Measurements from ENCODE around the gene SNX19.
"Not testable (repeated sequence)": the region's sequence is repeated elsewhere in the genome, so short reads cannot be mapped to it uniquely, and the experiment has no call there.

The SNX19 gene

GRCh38 chr11:130872513-130872912, 43.8 kb downstream of the SNX19 start:
- no peak for DNase-seq (ENCODE audit: low read depth)

DNA sequence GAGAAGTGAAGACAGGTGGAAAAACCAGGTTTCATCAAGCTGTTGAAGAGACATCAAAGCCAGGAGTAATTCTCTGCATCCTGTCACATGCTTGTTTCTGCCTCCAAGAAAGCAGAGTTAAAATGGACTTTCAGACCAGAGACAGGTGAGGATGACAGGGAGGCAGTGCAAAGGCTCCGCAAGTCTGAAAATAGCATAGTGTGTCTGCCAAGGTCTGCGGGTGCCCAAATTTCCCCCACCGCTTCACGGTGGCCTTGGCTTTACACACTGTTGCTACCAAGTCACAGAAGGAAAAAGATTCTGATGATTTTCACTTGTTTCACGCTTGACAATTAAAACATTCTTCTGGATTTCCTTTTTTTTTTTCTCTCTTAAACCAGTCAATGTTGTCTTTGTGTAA, 44.2 kb downstream of the SNX19 start:
- DNase-seq (ENCODE audit: low read depth), result no peak

GRCh38 chr11:130871616-130872015, 44.7 kb downstream of the SNX19 start:
- DNase-seq (ENCODE audit: low read depth), result no peak

- no peak for DNase-seq (ENCODE audit: low read depth)
Measured at GRCh38 chr11:130868721-130869390, 47.4 kb downstream of the SNX19 start.

DNA sequence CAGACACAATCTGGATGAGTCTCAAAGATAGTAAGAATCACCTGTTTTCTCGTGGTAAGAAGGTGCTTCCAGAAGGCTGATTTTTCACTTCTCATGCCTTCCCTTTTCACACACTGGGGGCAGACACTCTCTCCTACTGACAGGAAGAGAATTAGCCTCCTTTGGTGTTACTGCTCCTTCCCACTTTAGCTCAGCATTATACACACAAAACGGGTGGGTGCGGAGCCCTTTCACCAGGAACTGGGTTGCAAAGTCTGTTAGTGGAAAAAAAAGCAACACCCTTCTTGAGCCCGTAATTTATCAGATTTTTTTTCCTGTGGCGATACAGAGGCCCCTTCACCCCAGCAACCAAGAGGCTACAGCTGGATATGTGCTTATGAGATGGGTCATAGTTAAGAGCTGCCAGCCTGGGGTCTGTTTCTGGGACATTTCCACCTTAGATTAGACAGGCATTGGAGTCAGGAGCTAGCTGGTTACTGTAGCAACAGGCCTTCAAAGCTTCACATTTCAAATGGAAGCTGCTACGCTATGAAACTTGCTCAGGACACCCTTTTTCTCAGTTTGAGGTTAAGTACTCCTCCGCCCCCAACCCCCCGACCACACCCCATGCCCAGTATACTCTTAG, 48.1 kb downstream of the SNX19 start:
- DNase-seq (ENCODE audit: low read depth), result no peak

DNA sequence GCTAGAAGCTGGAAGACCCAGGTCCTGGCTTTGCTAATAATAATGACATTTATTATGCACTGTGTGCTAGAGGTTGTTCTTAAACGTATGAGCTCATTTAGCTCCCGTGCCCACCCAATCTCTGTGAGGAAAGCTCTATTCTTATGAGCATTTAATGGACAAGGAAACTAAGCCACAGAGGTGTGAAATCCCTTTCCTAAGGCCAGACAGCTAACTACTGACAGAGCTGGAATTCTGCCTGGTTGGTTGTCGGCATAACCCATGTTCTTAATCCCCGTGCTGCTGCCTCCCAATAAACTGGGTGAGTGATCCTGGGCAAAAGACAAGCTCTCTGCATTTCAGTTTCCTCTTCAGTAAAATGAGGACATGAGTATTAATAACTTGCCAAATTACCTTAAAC, 49.4 kb downstream of the SNX19 start:
- DNase-seq (ENCODE audit: low read depth), result no peak

GRCh38 chr11:130865774-130866114, 50.5 kb downstream of the SNX19 start:
- no peak for DNase-seq (ENCODE audit: low read depth)

DNA sequence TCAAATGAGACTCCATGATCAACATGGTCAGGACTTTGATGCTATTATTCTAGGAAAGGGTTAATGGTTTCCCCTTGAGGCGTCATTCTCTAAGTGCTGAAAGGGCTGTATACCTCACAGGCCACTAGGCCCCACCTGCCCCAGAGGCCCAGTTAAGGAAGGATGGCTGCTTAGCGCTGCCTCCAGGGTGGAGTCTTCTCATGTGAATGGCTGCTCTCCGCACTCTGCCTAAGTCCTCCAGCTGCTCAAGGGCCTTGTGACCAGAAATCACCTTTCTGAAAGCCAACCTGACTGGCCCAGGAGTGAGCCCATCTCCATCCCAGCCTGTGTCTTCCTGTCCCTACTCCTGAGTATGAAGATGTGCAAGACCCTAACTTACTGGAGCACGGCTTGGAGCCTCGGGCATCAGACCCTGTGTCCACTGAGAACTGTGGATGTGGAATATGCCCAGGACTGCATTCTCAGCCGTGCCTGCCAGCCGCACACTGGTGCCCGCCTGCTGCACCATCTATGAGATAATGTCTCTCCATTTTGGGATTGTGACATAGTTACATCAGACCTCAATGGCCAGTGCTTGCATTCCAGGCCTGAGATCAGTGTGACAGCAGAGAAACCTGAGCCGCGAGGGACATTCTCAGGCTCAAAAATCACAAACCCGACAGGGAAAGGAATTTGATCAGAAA, 51.0 kb downstream of the SNX19 start:
- no peak for DNase-seq (ENCODE audit: low read depth)

DNA sequence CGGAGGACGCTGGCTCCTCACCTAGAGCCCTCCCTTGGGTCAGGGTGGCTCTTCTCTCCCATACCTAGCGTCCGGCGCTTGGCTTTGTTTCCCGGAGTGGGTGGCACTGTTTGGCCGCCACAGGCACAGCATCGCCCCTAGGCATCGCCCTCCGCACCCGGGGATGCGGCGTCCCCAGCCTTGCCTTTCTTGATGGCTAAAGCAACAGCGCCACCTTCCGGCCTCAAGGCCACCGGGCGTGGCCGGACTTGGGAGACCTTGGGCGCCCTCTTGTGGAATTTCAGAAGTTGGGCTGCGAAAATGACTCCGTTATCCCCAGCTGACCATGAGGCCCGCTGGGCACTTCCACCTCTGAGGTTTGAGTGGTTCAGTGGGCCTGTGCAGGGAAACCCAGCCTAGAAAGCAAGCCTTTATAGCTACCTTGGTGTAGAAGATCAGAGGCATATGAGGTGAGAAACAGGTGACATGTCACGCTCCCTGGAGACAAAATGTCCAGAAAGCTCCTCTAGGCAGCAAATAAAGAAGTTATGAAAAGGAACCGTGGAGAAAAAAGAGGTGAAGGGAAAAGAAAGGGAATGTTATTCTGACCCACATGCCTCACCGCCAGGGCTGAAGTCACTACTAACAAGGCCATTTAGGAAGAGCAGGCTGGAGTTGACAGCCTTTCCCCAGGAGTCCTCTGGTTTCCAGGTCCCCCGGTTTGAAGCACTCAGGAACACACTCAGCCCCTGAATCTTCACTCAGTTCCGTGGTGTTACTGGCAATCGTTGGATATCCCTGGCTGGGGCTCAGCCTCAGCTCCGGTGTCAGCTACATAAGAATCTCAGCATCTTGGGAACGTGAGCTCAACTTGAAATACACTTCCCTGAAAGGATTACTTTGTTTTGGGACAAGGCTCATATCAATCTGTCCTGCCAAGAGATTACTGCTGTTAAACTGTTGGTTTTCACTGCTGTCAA, 54.1 kb downstream of the SNX19 start:
- DNase-seq (ENCODE audit: low read depth), result peak; percentile 89

DNA sequence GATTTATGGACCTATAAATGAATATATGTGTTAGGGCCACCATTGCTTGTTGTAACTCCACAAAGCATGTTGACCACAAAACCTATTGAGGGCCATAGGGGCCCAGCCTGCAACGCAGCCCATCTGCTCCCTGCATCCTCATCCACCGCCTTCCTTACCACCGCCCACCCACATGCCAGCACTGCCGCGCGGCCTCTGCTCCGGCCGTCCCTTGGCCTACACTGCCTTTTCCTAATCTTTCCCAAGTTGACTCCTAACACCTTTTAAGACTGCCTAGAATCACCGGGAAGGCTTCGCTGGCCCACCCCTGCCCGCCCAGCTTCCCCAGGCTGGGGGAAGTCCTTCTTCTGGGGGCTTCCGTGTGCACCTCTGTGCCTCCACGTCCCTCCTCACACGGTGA, 55.0 kb downstream of the SNX19 start:
- no peak for DNase-seq (ENCODE audit: low read depth)

DNA sequence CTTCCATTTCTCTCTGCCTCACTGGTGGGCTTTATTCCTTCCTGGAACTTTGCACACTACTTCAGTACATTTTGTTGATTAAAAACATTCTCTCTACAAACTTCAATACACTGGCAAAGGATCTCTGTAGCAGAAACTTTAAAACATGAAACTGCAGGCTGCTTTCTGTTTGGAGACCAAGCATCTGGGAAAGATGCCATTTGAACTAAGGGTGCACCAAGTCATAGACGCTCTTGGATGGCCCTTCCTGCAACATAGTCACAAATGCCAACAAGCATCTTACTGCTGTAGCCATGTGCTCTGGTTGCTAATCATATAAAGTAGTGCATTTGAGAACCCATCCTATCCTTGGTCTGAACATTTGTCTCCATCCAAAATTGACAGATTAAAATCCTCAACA, 56.4 kb downstream of the SNX19 start:
- DNase-seq (ENCODE audit: low read depth), result no peak

DNA sequence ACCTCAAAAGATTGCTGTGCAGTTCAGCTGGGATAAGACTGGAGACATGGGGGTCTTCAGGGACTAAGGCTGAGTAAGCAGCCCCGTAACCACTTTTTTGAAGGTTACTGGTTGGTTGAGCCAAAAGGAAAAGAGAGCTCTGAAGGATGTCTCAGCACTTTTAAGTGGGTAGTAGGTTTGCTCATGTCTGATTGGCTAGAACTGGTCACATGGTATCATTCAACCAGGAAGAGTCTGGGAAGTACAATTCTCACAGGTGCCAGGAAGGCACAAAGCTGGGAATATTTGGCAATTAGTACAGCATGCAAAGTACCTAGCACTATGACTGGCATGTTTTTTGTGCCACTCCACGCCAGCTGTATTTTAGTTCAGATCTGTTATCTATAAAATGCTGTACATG, 58.1 kb downstream of the SNX19 start:
- no peak for DNase-seq (ENCODE audit: low read depth)

GRCh38 chr11:130855707-130856106, 60.6 kb downstream of the SNX19 start:
- not testable (repeated sequence) for DNase-seq (ENCODE audit: low read depth)

GRCh38 chr11:130854483-130854882, 61.8 kb downstream of the SNX19 start:
- DNase-seq (ENCODE audit: low read depth), result no peak

GRCh38 chr11:130852589-130852988, 63.7 kb downstream of the SNX19 start:
- DNase-seq (ENCODE audit: low read depth), result no peak

- DNase-seq (ENCODE audit: low read depth), result no peak
Measured at GRCh38 chr11:130850185-130850944, 65.9 kb downstream of the SNX19 start.

- peak; percentile 44 for DNase-seq (ENCODE audit: low read depth)
Measured at GRCh38 chr11:130849215-130849568, 67.1 kb downstream of the SNX19 start.

GRCh38 chr11:130848361-130849214, 67.7 kb downstream of the SNX19 start:
- DNase-seq (ENCODE audit: low read depth), result no peak

- peak; percentile 93 for DNase-seq (ENCODE audit: low read depth)
Measured at GRCh38 chr11:130847517-130847916, 68.8 kb downstream of the SNX19 start.

DNA sequence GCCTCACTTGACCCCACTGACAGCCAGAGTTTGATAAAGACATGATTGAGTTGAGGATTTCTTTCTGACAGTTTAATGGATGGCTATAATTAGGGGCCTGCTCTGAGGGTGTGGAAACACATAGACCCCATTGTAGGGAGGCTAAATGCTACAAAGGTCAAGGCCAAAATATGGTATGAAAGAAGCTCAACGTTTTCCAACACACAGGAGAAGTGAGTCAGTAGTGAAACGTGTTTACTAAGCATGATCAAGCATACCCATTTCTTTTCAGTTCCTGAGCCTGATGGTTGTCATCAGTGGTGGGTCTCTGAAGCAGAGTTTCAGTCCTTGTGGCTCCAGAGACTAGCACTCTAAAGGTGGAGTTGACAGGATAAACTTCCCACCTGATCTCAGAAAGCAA, 69.7 kb downstream of the SNX19 start:
- DNase-seq (ENCODE audit: low read depth), result peak; percentile 37

DNA sequence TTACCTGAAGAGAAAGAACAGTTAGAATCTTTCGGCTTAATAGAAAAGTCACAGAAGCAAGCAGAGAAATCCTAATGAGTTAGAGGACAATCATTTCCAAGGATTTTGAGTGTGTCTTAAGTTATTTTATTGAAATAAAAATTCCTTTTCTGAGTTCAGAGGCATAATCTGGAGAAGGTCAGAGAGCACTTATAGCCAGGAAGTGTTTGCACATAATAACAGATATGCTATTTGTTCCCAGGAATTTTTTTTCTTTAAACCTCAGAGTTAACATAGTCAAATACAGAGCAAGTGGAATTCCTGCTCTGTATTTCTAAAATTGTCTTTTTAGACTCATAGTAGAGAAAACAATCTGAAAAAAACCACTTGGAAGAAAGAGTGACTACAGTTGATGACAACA, 74.3 kb downstream of the SNX19 start:
- no peak for DNase-seq (ENCODE audit: low read depth)
